ENCODE results near the gene CHRNA7.
A peak's percentile ranks its signal among the peaks of the same experiment; 100 is the strongest.

CHRNA7 gene

GRCh38 chr15:32029862-32030781 lies at the start of gene CHRNA7:
TSS of gene CHRNA7 (plus strand) at chr15:32030515. CDS start at chr15:32030595, 80 bp downstream.
- Histone ChIP-seq H3K36me3 (ENCODE audit: control insufficient read depth in 5 of 5, insufficient read depth in 5 of 5, low read length in 5 of 5) (no peaks in the 10 kb centered on the region), H3K4me1 (ENCODE audit: control insufficient read depth in 5 of 5, insufficient read depth in 5 of 5, low read length in 5 of 5) (peaks cover 0 to 19% (median 19%) of the 10 kb centered on the region in 5 donors), H3K9ac (ENCODE audit: low read length in 5 of 5) (no peak within 1 kb of the TSS), H3K27ac (ENCODE audit: low read depth, low read length) (no peak within 1 kb of the TSS), H3K9me3 (ENCODE audit: control insufficient read depth in 5 of 5, low read length in 5 of 5) (no peaks in the 10 kb centered on the region), H3K27me3 (ENCODE audit: control insufficient read depth in 5 of 5, insufficient read depth in 4 of 5, low read length in 5 of 5) (peaks cover 0 to 27% (median 18%) of the 10 kb centered on the region in 5 donors), H3K4me3 (ENCODE audit: low read depth in 1 of 5, low read length in 5 of 5) (peak within 1 kb of the TSS; percentile 48 to 69 (median 60))

- Histone ChIP-seq H3K4me3 (ENCODE audit: low read depth in 1 of 5, low read length in 5 of 5) (no peak overlapping the region), H3K4me1 (ENCODE audit: control insufficient read depth in 5 of 5, insufficient read depth in 5 of 5, low read length in 5 of 5) (no peaks in the 10 kb centered on the region), H3K27me3 (ENCODE audit: control insufficient read depth in 5 of 5, insufficient read depth in 4 of 5, low read length in 5 of 5) (peaks cover 0 to 3% (median 0%) of the 10 kb centered on the region in 5 donors), H3K9me3 (ENCODE audit: control insufficient read depth in 5 of 5, low read length in 5 of 5) (peaks cover 0 to 6% (median 0%) of the 10 kb centered on the region in 5 donors), H3K9ac (ENCODE audit: low read length in 5 of 5) (no peak overlapping the region), H3K27ac (ENCODE audit: low read depth, low read length) (no peak overlapping the region), H3K36me3 (ENCODE audit: control insufficient read depth in 5 of 5, insufficient read depth in 5 of 5, low read length in 5 of 5) (no peaks in the 10 kb centered on the region)
Observed at GRCh38 chr15:31985607-31986006, 44.7 kb upstream of the CHRNA7 start.

GRCh38 chr15:31993062-31993461 lies 37.3 kb upstream of the CHRNA7 start:
- H3K27me3 ChIP-seq (ENCODE audit: control insufficient read depth in 5 of 5, insufficient read depth in 4 of 5, low read length in 5 of 5): peaks cover 0 to 4% (median 0%) of the 10 kb centered on the region in 5 donors
- H3K4me3 ChIP-seq (ENCODE audit: low read depth in 1 of 5, low read length in 5 of 5): no peak overlapping the region
- H3K36me3 ChIP-seq (ENCODE audit: control insufficient read depth in 5 of 5, insufficient read depth in 5 of 5, low read length in 5 of 5): no peaks in the 10 kb centered on the region
- H3K9me3 ChIP-seq (ENCODE audit: control insufficient read depth in 5 of 5, low read length in 5 of 5): peaks cover 0 to 6% (median 0%) of the 10 kb centered on the region in 5 donors
- no peaks in the 10 kb centered on the region for H3K4me1 ChIP-seq (ENCODE audit: control insufficient read depth in 5 of 5, insufficient read depth in 5 of 5, low read length in 5 of 5)
- H3K27ac ChIP-seq (ENCODE audit: low read depth, low read length): no peak overlapping the region
- H3K9ac ChIP-seq (ENCODE audit: low read length in 5 of 5): no peak overlapping the region

- Histone ChIP-seq H3K27ac (ENCODE audit: low read depth, low read length) (no peak overlapping the region), H3K9ac (ENCODE audit: low read length in 5 of 5) (no peak overlapping the region), H3K4me3 (ENCODE audit: low read depth in 1 of 5, low read length in 5 of 5) (no peak overlapping the region), H3K4me1 (ENCODE audit: control insufficient read depth in 5 of 5, insufficient read depth in 5 of 5, low read length in 5 of 5) (no peaks in the 10 kb centered on the region), H3K9me3 (ENCODE audit: control insufficient read depth in 5 of 5, low read length in 5 of 5) (no peaks in the 10 kb centered on the region), H3K27me3 (ENCODE audit: control insufficient read depth in 5 of 5, insufficient read depth in 4 of 5, low read length in 5 of 5) (no peaks in the 10 kb centered on the region), H3K36me3 (ENCODE audit: control insufficient read depth in 5 of 5, insufficient read depth in 5 of 5, low read length in 5 of 5) (no peaks in the 10 kb centered on the region)
Observed at GRCh38 chr15:31997711-31998110, 32.6 kb upstream of the CHRNA7 start.

- Histone ChIP-seq H3K27me3 (ENCODE audit: control insufficient read depth in 5 of 5, insufficient read depth in 4 of 5, low read length in 5 of 5) (no peaks in the 10 kb centered on the region), H3K9me3 (ENCODE audit: control insufficient read depth in 5 of 5, low read length in 5 of 5) (no peaks in the 10 kb centered on the region), H3K4me1 (ENCODE audit: control insufficient read depth in 5 of 5, insufficient read depth in 5 of 5, low read length in 5 of 5) (no peaks in the 10 kb centered on the region), H3K36me3 (ENCODE audit: control insufficient read depth in 5 of 5, insufficient read depth in 5 of 5, low read length in 5 of 5) (no peaks in the 10 kb centered on the region), H3K4me3 (ENCODE audit: low read depth in 1 of 5, low read length in 5 of 5) (no peak overlapping the region), H3K9ac (ENCODE audit: low read length in 5 of 5) (no peak overlapping the region), H3K27ac (ENCODE audit: low read depth, low read length) (no peak overlapping the region)
Observed at GRCh38 chr15:32003558-32003957, 26.8 kb upstream of the CHRNA7 start.

GRCh38 chr15:32004249-32004648 lies 26.1 kb upstream of the CHRNA7 start:
- Histone ChIP-seq H3K36me3 (ENCODE audit: control insufficient read depth in 5 of 5, insufficient read depth in 5 of 5, low read length in 5 of 5) (no peaks in the 10 kb centered on the region), H3K4me1 (ENCODE audit: control insufficient read depth in 5 of 5, insufficient read depth in 5 of 5, low read length in 5 of 5) (no peaks in the 10 kb centered on the region), H3K9ac (ENCODE audit: low read length in 5 of 5) (no peak overlapping the region), H3K27ac (ENCODE audit: low read depth, low read length) (no peak overlapping the region), H3K4me3 (ENCODE audit: low read depth in 1 of 5, low read length in 5 of 5) (no peak overlapping the region), H3K9me3 (ENCODE audit: control insufficient read depth in 5 of 5, low read length in 5 of 5) (no peaks in the 10 kb centered on the region), H3K27me3 (ENCODE audit: control insufficient read depth in 5 of 5, insufficient read depth in 4 of 5, low read length in 5 of 5) (no peaks in the 10 kb centered on the region)

GRCh38 chr15:32007355-32007960 lies 22.9 kb upstream of the CHRNA7 start:
- no peaks in the 10 kb centered on the region for H3K9me3 ChIP-seq (ENCODE audit: control insufficient read depth in 5 of 5, low read length in 5 of 5)
- no peaks in the 10 kb centered on the region for H3K27me3 ChIP-seq (ENCODE audit: control insufficient read depth in 5 of 5, insufficient read depth in 4 of 5, low read length in 5 of 5)
- no peak overlapping the region for H3K27ac ChIP-seq (ENCODE audit: low read depth, low read length)
- no peak overlapping the region for H3K4me3 ChIP-seq (ENCODE audit: low read depth in 1 of 5, low read length in 5 of 5)
- no peaks in the 10 kb centered on the region for H3K4me1 ChIP-seq (ENCODE audit: control insufficient read depth in 5 of 5, insufficient read depth in 5 of 5, low read length in 5 of 5)
- no peak overlapping the region for H3K9ac ChIP-seq (ENCODE audit: low read length in 5 of 5)
- H3K36me3 ChIP-seq (ENCODE audit: control insufficient read depth in 5 of 5, insufficient read depth in 5 of 5, low read length in 5 of 5): no peaks in the 10 kb centered on the region

GRCh38 chr15:32014953-32015352 lies 15.4 kb upstream of the CHRNA7 start:
- Histone ChIP-seq H3K36me3 (ENCODE audit: control insufficient read depth in 5 of 5, insufficient read depth in 5 of 5, low read length in 5 of 5) (no peaks in the 10 kb centered on the region), H3K4me1 (ENCODE audit: control insufficient read depth in 5 of 5, insufficient read depth in 5 of 5, low read length in 5 of 5) (no peaks in the 10 kb centered on the region), H3K27me3 (ENCODE audit: control insufficient read depth in 5 of 5, insufficient read depth in 4 of 5, low read length in 5 of 5) (peaks cover 0 to 4% (median 1%) of the 10 kb centered on the region in 5 donors), H3K9me3 (ENCODE audit: control insufficient read depth in 5 of 5, low read length in 5 of 5) (peaks cover 0 to 5% (median 2%) of the 10 kb centered on the region in 5 donors), H3K4me3 (ENCODE audit: low read depth in 1 of 5, low read length in 5 of 5) (no peak overlapping the region), H3K27ac (ENCODE audit: low read depth, low read length) (no peak overlapping the region), H3K9ac (ENCODE audit: low read length in 5 of 5) (no peak overlapping the region)

GRCh38 chr15:32020156-32020555 lies 10.2 kb upstream of the CHRNA7 start:
- H3K36me3 ChIP-seq (ENCODE audit: control insufficient read depth in 5 of 5, insufficient read depth in 5 of 5, low read length in 5 of 5): no peaks in the 10 kb centered on the region
- H3K9me3 ChIP-seq (ENCODE audit: control insufficient read depth in 5 of 5, low read length in 5 of 5): no peaks in the 10 kb centered on the region
- no peaks in the 10 kb centered on the region for H3K4me1 ChIP-seq (ENCODE audit: control insufficient read depth in 5 of 5, insufficient read depth in 5 of 5, low read length in 5 of 5)
- peaks cover 0 to 5% (median 4%) of the 10 kb centered on the region in 5 donors for H3K27me3 ChIP-seq (ENCODE audit: control insufficient read depth in 5 of 5, insufficient read depth in 4 of 5, low read length in 5 of 5)
- no peak overlapping the region for H3K4me3 ChIP-seq (ENCODE audit: low read depth in 1 of 5, low read length in 5 of 5)
- no peak overlapping the region for H3K9ac ChIP-seq (ENCODE audit: low read length in 5 of 5)
- no peak overlapping the region for H3K27ac ChIP-seq (ENCODE audit: low read depth, low read length)

- no peak overlapping the region for H3K9ac ChIP-seq (ENCODE audit: low read length in 5 of 5)
- no peaks in the 10 kb centered on the region for H3K9me3 ChIP-seq (ENCODE audit: control insufficient read depth in 5 of 5, low read length in 5 of 5)
- no peak overlapping the region for H3K4me3 ChIP-seq (ENCODE audit: low read depth in 1 of 5, low read length in 5 of 5)
- peaks cover 0 to 19% (median 19%) of the 10 kb centered on the region in 5 donors for H3K4me1 ChIP-seq (ENCODE audit: control insufficient read depth in 5 of 5, insufficient read depth in 5 of 5, low read length in 5 of 5)
- H3K27me3 ChIP-seq (ENCODE audit: control insufficient read depth in 5 of 5, insufficient read depth in 4 of 5, low read length in 5 of 5): peaks cover 0 to 27% (median 18%) of the 10 kb centered on the region in 5 donors
- no peak overlapping the region for H3K27ac ChIP-seq (ENCODE audit: low read depth, low read length)
- no peaks in the 10 kb centered on the region for H3K36me3 ChIP-seq (ENCODE audit: control insufficient read depth in 5 of 5, insufficient read depth in 5 of 5, low read length in 5 of 5)
Observed at GRCh38 chr15:32028921-32029320, 1.4 kb upstream of the CHRNA7 start.
